HCEC 1CT (cell line): ENCODE results near the gene CFAP97.
"Not testable (repeated sequence)": the region's sequence is repeated elsewhere in the genome, so short reads cannot be mapped to it uniquely, and the experiment has no call there.

Experiments
- DNase-seq: peaks from one replicate; pipeline ENCODE4 v3.0.0-alpha.2; 2017

Gene CFAP97

DNA sequence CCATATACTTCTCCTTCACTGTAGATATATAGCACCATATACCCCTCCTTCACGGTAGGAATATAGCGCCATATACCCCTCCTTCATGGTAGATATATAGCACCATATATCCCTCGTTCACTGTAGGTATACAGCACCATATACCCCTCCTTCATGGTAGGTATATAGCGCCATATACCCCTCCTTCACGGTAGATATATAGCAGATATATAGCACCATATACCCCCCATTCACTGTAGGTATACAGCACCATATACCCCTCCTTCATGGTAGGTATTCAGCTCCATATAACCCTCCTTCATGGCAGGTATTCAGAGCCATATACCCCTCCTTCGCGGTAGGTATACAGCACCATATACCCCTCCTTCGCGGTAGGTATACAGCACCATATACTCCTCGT is 18.1 kb upstream of the CFAP97 start:
- DNase-seq = no peak

DNA sequence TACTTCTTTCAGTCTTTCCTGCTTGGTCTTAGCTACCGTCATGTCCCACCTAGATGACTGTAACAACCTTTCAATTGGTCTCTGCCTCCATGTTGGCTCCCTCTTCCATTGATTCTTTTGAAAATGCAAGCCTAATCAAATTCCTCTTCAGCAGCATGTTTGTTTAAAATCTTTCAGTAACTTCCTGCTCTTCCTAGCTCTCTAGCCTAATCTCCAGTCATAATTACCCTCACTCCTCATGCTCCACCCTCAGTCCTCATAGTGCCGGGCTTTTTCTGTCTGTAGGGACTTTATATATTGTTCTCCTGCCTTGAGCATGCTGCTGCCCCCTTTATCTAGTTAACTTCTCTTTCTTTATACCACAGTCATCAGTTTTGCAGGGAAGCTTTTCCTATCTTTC is 17.7 kb upstream of the CFAP97 start:
- DNase-seq = no peak

DNA sequence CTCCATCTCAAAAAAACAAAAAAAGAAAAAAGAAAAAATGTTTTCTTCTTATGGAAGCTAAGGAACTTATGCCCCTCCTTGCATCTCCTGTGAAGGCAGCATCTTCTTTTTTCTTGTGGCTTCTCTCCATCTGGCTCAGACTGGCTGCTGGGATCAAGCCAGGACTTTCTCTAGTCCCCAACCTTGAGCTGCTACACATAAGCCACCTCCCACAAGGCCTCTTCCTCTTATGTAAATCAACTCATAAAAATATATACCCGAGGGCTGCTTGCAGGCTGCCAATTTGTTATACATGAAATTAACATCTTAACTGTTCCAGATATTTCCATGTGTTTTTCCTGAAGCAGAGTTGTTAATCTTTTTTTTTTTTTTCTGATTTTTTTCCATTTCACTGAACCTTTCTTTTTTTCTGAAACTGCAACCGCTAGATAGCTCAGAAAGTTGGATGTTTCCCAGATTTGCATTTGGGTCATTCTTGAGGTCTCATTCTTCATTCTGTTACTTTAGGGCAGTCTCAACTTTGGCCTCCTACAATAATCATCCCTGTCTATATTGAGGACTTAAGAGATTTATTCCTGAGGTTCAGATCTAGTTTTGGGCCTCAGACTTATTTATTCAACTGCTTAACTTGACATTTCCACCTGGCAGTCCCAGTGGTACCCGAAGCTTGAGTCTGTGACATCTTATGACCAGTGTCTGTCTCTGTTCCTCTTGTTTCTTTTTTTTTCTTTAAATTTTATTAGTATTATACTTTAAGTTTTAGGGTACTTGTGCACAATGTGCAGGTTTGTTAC is 15.9 kb upstream of the CFAP97 start:
- DNase-seq = no peak

DNA sequence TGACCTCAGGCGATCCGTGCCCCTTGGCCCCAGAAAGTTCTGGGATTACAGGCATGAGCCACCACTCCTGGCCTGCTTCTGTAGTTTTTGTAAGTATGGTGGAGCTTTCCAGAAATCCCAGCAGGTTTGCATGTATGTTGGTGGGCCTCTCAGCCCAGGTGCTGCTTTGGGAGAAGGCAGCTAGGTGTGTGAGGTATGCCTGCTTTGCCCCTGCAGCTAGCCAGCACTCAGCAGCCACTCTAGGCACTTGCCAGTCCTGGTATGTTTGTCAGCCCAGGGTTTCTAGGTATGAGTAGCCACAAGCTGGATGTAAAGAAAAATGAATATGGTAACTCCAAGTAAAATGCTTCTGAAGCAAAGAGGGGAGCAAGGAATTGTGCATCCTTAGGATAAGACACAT is 14.5 kb upstream of the CFAP97 start:
- no peak for DNase-seq

DNA sequence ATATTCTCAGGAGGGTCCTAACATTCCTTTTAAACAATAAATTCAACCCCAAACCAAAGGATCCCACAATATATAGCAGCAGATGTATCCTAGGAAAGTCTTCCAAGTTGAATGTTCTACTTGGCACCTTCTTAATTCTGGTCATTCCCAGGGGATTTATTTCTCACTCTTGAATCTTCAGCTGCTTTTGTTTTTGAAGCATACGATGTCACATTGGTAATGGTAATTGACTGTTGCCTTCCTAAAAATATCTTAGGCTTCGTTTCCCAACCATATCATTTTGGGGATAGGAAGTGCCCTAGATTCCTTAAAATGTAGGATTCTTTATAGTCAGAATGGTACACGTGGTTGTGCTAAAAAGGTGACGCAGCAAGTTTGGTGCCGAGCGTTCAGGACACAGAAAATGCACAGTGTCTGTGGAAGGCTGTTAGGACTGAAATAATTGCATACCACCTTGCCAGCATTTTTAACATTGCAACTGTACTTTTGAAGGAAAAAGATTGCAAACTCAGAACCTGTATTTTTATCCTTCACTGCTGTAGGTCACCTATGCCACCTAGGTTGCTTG is 13.7 kb upstream of the CFAP97 start:
- no peak for DNase-seq

DNA sequence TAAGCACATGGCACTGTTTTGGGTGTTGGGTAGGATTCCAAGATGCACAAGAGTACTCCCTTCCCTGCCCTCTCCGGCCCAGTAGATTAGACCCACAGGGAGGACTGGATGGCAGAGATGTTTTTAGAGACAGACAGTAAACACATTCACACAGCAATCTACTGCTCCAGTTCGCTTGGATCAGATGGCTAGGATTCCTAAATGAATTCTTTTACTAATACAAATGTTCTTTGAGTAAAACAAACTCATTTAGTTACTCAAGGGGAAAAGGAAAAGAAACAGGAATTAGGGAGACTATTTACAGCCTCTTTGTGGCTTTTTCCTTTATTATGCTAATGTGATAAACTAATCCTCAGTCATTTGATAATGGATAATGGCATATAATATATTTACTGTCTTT is 11.5 kb upstream of the CFAP97 start:
- no peak for DNase-seq

DNA sequence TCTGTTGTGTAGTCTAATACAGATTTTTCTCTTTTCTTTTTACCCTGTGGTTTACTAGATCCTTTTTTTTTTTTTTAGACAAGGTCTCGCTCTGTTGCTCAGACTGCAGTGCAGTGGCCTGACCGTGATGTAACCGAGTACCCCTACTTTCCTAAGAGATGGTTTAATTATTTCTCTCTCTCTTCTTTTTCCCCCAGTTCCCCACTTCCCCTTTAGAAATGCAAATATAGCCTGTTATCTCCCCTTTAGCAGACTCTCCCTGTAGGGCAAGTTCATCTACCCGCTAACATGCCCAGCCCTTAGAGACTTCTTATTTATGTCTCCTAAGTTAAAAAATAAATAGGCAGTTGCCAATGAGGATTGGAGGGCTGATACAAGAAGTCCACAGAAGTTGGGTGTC is 10.1 kb upstream of the CFAP97 start:
- DNase-seq = no peak

DNA sequence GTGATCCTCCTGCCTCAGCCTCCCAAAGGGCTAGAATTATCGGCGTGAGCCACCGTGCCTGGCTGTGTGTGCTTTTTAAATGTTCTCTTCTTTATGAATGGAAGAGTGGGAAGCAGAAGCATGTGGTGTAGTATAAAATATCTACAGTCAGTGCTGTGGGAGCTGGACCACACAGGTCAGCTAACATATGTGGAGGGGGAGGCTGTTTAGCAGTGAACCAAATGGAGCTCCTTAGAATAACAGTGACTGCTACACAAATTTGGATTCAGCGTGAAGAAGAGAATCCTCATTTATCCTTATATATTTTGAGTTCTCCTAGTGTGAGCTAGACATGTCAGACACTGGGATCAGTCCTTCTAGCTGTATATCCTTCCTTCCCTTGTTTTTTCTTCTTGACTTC is 8.8 kb upstream of the CFAP97 start:
- no peak for DNase-seq

DNA sequence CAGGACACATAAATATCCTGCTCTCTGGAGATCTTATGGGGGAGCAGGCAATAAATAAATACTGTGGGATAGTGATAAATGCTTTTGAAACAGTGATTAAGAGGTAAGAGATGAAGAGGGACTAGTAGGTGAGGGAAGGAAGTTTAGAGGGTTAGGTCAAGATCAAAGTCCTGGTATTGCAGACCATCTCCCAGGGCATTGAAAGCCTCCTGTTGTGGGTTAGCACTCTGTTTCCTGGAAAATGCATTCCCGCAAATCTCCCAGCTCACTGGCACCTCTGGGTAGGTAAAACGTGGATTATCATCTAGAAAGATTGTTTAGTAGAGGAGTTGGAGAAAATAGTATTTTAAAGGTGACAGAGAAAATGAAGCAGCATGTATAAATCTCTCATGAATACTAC is 7.8 kb upstream of the CFAP97 start:
- DNase-seq = no peak

DNA sequence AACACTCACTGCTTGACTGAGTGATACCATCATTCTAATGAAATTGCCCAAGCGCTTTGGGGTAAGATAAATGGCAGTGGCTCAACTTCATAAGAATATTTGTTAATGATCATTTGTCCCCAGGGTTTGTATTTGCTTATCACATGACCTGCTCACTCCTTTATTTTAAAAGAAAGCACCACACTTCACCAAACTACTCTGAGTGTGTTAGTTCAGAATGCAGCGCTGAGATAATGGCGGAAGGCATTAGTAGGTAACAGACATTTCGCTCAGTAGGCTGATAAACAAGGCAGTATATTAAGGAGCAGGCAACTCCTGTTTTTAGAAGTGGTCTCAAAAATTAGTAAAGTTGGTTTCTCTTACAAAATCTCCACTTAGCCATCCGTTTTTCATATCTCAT is 7.2 kb upstream of the CFAP97 start:
- DNase-seq = no peak

DNA sequence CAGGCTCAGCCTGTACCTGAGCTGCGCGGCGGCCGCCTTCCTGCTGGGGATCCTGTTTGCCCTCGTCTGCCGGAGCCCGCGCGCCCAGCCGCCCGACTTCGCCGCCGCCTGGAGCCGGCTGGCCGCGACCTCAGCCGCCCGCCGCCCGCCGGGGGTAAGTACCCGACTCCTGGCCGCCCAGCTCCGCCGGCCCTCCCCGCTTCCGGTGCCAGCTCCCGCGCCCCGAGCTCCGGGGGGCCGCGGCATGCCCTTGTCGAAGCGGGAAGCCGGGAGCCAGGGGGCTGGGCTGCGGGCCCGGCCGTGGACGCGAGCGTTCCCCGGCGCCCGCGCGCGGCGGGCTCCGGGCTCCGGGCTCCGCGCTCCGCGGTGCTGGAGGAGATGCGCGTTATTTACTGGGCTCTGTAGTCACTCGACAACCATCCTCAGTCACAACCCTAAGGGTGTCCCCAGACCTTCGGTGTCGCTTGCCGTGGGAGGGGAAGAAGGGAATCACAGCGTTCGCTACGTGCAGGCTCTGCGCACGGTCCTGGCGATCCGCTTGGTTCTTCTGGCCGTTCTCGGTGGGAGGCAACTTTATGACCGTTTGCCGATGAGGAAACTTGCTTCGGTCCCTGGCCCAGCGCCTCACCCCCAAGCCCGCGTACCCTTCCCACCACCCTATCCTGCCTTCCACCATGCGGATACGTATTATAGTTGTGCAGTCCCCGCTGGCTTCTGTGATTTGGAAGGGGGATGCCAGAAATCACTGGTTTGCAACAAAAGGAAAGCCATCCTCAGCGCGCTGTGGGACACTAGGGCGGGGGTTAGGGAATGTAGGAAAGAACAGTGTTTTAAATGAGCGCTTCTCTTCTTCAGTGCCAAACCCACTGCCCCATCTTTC is 6.5 kb upstream of the CFAP97 start:
- DNase-seq = peak; percentile 42

DNA sequence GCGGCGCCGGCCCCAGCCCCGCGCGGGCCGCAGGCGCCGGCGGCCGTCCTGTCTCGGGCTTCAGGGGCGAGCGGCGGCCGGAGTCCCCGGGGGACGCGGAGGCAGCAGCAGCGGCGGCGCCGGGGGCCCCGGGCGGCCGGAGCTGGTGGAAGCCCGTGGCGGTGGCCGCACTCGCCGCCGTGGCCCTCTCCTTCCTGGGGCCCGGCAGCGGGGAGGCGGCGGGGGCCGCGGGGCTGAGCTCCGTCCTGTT is 6.0 kb upstream of the CFAP97 start:
- not testable (repeated sequence) for DNase-seq

DNA sequence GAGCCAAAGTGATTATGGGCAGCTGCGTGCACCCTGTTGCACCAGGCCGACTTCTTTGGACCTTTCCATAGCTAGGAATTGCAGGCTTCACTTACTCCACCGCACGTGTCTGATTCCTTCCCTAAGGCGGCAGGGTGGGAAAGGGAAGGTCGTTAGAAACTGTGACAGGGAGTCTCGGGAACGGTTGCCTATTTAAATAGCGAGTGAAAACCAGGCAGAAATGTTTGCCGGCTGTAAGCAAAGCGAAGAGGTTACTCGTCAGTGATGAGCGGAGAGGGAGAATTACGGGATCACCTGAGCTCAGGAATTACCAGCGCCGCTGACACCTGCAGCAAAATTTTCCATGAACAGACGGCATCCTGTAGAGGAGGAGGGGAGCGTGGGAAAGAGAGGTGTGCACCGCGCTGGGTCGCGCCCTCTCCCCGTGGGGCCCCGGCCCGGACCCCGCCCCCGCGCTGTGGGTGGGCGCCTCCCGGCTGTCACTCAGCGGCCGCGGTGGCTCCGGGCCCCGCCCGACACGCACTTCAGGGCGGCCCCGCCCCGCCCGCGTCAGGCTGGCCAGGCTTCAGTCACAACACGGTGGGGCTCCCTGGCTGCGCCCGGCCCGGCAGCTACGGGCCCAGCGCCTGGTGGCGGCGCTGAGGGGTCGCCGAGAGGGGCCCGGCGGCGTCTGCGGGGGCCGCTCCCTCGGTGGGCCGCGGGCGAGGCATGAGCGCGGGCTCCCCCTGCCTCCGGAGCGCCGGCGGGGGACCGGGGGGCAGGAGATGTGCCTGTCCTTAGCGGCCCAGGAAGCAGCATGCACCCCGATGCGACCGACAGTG is 5.4 kb upstream of the CFAP97 start, which contains the start of gene SNX25:
SNX25 (plus strand) TSS at position 568 of the 821 bp plus-strand sequence; CDS start at position 797, 229 bp downstream.
- peak; percentile 49 for DNase-seq

DNA sequence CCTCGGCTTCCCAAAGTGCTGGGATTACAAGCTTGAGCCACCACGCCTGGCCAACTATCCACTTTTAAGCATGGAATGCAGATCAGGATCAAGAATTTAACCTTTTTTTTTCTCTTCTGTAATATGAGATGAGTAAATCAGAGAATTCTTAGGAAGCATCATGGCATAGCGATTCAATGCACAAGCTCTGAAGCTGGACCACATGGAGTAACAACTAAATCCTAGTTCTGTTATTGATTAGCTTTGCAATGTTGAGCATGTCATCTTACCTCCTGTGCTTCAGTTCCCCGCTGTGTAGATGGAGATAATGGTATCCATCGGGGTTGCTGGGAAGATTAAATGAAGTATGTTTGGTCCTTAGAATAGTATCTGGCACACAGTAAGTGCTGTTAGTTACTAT is 3.7 kb upstream of the CFAP97 start:
- DNase-seq = no peak

DNA sequence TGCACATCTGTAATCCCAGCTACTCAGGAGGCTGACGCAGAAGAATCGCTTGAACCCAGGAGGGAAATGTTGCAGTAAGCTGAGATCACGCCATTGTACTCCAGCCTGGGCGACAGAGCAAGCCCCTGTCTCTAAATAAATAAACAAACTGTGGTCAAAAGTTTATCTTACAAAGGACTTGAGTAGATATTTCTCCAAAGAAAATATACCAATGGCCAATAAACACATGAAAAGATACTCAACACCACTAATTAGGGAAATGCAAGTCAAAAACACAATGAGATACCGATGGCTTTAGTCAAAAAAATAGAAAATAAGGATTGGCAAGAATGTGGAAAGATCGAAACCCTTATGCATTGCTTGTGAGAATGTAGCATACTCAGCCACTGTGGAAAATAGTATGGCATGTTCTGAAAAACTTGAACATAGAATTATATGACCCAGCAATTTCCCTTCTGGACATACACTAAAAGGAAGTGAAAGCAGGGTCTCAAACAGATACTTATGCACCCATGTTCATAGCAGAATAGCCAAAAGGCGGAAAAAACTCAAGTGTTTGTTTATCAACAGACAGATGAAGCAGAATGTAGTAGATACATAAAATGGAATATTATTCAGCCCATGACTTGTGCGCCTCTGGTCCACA is 2.0 kb upstream of the CFAP97 start:
- DNase-seq = no peak

DNA sequence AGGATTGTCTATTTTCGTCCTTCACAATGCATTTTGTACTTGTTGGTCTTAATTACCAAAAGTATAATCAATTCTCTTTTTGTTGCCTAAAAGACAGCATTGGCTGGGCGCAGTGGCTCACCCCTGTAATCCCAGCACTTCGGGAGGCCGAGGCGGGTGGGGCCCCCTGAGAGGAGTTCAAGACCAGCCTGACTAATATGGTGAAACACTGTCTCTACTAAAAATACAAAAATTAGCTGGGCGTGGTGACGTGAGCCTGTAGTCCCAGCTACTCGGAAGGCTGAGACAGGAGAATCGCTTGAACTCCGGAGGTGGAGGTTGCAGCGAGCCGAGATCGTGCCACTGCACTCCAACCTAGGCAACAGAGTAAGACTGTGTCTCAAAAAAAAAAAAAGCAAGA is 1.3 kb upstream of the CFAP97 start:
- DNase-seq = not testable (repeated sequence)

DNA sequence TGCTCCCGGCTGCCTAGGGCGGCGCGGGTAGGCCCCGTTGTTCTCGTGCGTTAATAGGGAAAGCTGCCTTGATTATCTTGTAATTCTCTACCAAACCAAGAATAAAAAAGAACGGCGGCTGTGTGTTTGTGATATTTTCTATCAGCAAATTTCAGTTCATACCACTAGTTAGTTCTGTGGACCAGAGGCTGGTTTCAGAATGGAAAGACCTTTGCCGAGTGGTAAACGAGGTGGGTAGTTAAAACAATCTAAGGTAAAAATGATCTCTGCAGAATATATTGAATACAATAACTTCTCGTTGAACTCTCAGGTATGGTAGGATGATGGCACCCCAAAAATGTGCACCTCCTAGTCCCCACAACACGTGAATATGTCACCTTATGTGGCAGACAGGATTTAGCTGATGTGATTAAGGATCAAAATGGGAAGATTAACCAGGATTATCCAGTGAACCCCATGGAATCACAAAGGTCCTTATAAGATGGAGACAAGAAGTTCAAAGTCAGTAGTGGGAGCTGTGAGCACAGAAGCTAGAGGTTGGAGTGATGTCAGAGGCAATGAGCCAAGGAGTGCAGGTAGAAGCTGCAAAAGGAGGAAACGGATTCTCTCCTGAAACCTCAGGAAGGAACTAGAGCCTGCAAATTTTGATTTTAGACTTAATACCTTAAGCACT is 574 bp upstream of the CFAP97 start:
- DNase-seq = no peak

DNA sequence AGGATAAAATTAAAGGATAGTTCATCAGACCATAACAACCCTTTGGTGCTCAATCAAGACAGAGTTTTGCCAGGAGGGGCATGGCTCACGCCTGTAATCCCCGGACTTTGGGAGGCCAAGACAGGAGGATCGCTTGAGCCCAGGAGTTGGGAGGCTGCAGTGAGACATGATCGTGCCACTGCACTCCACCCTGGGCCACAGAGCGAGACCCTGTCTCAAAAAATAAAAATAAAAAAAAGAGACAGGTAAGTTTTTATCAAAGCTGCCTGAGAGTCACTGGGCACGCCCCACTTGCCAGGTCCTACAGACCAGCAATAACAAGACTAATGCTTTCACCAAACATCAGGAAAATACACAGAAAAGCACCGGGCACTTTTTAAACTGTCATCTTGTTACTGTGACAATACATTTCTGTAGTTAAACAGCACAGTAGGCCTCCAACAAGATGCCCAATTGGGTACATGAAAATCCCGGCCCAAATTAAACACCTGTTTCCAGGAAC is 765 bp downstream of the CFAP97 start:
- DNase-seq = no peak

DNA sequence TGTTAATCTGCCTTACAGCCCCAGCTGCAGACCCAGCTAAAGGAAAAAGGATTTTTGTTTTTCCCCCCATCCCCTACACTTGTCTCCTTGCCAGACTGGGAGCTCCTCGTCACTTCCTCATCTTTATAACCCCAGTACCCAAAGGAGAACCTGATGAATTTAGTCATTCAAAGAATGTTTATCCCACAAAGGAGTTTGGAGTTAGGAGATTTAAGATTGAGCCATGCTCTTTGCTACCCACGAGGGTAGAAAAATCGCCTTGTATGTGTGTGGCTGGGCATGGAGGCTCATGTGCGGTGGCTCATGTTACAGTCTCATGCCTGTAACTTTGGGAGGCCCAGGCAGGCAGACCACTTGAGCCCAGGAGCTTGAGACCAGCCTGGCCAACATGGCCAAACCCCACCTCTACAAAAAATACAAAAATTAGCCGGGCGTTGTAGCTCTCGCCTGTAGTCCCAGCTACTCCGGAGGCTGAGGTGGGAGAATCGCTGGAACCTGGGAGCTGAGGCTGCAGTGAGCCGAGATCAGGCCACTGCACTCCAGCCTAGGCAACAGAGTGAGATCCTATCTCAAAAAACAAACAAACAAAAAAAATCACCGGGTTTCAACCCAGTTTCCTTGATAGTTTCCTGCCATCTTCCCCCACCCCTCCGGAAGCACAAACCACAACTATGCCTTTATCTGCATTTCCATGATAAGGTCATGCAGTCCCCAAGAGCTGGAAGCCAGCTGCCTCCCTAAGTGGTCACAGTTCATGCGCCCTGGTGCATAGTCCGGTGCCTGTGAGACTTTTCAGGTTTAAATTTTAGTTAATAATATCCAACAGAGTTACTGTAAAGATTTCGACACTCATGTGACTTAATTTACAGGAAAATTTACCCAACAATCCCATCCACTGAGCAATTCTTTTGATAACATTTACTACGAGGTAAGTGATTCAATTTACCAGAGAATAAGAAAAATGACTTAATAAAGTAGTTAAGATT is 1.5 kb downstream of the CFAP97 start:
- no peak for DNase-seq

DNA sequence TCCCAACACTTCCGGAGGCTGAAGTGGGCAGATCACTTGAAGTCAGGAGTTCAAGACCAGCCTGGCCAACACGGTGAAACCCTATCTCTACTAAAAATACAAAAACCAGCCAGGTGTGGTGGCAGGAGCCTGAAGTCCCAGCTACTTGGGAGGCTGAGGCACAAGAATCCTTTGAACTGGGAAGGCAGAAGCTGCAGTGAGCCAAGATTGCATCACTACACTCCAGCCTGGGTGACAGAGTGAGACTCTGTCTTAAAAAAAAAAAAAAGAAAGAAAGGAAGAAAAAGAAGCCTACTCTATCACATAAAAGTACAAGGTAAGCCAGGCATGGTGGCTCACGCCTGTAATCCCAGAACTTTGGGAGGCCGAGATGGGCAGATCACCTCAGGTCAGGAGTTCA is 5.6 kb downstream of the CFAP97 start:
- not testable (repeated sequence) for DNase-seq

DNA sequence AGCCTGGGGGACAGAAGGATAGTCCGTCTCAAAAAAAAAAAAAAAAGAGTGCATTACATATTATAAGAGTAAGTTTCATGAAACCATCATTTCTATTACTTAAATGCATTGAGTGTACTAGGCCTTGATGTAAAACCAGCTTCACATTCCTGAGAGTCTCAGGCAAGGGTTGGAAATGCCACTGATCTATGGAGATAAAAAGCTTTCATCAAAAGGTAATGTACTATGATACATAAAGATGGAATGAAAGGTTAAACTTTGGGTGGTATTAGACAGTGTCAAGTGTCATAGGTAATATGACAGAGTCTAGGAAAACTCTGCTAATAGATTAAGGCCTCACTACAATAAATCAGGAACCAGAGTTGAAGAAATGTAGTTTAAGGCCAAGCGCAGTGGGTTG is 7.4 kb downstream of the CFAP97 start:
- no peak for DNase-seq
